ENCODE data around the gene PEX1. TPM values are rescaled to one million over a fixed set of nuclear protein-coding genes. Genes with fewer than 3 reads are reported as not detected.
"Not testable (repeated sequence)": the region's sequence is repeated elsewhere in the genome, so short reads cannot be mapped to it uniquely, and the experiment has no call there.

PEX1 gene
- 9.2 and 10.0 TPM in 2 replicates for total RNA-seq

- DNase-seq (ENCODE audit: low read depth in 2 of 2): peak; percentile 98 to 100
Observed at GRCh38 chr7:92528188-92528957, at the start of gene PEX1, which contains the start of gene RBM48. Gene PEX1, minus strand, starts transcription at chr7:92528520. Its CDS starts 85 bp downstream, at chr7:92528435. Gene RBM48, plus strand, starts transcription at chr7:92528795. Its CDS starts 19 bp downstream, at chr7:92528814.

DNA sequence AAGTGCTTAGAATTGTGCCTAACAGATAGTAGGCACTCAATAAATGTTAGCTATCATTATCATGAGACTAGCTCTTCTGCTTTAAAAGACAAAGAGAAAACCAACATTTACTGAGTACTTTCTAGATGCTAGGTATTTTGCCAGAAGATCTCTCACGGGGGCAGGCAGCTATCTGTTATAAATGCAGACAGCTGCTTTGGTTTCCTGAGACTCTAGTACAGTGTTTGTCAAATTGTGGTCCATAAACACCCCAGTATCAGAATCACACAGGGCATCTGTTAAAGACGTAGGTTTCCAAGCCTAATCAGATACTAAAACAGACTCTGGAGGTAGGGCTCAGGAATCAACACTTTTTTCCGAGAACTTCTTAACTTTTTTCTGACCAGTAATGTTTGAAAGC, 48.0 kb upstream of the PEX1 start:
- no peak for DNase-seq (ENCODE audit: low read depth in 2 of 2)

DNA sequence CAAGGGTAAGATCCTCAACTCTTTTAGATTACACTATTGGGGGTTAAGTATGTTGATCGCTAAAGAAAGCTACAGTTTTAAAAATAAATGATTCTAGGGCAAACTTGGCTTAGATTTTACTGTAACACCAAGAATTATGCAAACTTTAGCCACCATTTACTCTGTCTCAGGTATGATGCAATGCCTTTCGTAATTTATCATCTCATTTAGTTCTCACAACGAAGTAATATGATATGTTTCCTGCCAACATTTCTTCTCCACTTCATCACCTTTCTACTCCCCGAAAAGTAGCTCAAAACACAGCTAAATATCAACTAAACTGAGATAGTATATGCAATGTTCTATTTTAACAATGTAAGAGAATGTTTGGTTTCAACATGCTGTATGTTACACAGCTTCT, 40.8 kb upstream of the PEX1 start:
- DNase-seq (ENCODE audit: low read depth in 2 of 2): no peak

- DNase-seq (ENCODE audit: low read depth in 2 of 2): peak in 1 of 2 donors; percentile 69
Observed at GRCh38 chr7:92567460-92567859, 39.1 kb upstream of the PEX1 start.

DNA sequence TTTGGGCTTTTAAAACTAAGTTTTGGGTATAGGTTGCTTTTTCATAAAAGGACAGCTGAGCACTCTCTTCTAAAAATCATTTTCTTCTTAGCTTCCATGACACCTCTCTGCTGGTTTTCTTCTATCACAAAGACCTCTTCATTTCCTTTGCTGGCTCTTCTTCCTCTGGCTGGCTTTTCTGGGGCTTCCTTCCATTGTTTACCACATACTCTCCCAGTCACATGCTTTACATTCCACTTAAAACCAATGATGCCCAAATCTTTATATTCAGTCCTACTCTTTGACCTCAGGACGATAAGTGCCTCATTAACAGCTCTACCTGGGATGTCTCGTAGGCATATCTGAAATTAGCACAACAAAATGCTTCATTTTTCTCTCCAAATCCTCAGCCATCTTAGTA, 35.0 kb upstream of the PEX1 start:
- peak in 1 of 2 donors; percentile 42 for DNase-seq (ENCODE audit: low read depth in 2 of 2)

DNA sequence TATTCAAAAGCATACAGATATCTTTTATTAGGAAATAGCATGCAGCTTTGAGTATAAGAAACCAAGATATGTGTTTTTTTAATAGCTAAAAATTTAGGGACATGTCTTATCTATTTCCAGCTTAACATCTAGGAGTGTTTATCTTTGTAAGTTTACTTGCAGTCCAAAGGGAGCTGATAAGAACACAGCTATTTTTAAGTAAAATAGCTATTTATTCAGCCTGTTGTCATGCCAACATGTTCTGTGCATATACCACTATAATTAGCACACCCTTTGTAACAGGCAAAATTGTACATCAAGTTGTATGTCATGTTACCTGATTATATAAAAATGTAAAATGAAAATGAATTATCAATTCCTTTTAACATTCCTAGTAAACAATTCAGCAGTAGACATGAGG, 32.3 kb upstream of the PEX1 start:
- no peak for DNase-seq (ENCODE audit: low read depth in 2 of 2)

- DNase-seq (ENCODE audit: low read depth in 2 of 2): no peak
Observed at GRCh38 chr7:92557808-92558362, 29.6 kb upstream of the PEX1 start.

- DNase-seq (ENCODE audit: low read depth in 2 of 2): no peak
Observed at GRCh38 chr7:92557249-92557648, 28.9 kb upstream of the PEX1 start.

- peak in 1 of 2 donors; percentile 15 for DNase-seq (ENCODE audit: low read depth in 2 of 2)
Observed at GRCh38 chr7:92550194-92550593, 21.9 kb upstream of the PEX1 start.

DNA sequence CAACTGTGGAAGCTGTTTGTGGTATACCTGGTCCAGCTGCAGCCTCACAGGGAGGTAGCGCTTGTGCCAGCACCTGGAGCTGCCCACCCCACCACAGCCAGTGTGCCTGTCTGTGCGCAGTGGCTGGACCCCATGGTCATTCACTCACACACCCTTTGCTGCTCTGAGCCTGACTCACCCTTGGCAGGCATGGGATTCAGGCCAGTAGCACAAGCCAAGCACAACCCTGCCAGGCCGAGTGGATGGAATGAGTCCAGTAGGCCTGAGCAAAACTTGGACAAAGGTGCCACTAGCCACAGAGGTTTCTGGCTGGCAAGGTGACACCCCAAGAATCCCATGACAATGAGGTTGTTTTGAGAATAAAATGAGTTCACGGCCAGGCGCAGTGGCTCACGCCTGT, 19.3 kb upstream of the PEX1 start:
- no peak for DNase-seq (ENCODE audit: low read depth in 2 of 2)

DNA sequence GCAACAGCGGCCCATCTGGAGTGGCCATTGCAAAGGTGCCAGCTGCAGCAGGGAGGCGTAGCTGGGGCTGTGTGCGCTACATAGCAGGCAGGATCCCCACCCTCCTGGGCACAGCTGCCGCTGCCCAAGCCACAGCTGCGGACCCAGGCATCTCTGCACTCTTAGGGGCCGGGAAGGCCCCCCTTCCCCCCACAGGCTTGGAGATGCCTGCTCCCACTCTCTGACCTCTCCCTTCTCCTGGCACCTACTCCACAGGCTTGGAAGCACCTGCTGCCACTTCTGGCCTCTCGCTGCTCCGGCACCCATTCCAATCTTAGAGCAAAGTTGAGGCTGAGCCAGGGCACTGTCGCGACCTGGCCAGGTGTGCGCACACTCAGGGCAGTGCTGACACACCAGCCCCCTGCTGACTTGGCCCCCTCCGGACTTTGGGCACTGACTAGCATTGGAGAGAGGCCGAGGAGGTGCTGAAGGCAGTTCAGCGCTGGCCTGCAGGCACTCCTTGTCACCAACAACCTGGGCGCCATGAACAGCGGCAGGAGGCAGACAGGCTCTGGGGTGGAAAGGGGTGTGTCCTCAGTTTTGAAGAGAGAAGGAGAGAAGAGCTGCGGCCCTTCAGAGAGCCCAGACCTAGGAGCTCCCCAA, 18.7 kb upstream of the PEX1 start:
- DNase-seq (ENCODE audit: low read depth in 2 of 2): no peak

GRCh38 chr7:92545116-92545515, 16.8 kb upstream of the PEX1 start:
- not testable (repeated sequence) for DNase-seq (ENCODE audit: low read depth in 2 of 2)

DNA sequence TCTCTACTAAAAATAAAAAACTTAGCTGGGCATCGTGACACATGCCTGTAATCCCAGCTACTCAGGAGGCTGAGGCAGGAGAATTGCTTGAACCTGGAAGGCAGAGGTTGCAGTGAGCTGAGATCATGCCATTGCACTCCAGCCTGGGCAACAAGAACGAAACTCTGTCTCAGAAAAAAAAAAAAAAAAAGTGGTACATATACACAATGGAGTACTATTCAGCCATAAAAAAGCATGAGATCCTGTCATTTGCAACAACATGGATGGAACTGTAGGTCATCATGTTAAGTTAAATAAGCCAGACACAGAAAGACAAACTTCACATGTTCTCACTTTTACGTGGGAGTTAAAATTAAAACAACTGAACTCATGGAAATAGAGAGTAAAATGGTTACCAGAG, 15.2 kb upstream of the PEX1 start:
- not testable (repeated sequence) for DNase-seq (ENCODE audit: low read depth in 2 of 2)

DNA sequence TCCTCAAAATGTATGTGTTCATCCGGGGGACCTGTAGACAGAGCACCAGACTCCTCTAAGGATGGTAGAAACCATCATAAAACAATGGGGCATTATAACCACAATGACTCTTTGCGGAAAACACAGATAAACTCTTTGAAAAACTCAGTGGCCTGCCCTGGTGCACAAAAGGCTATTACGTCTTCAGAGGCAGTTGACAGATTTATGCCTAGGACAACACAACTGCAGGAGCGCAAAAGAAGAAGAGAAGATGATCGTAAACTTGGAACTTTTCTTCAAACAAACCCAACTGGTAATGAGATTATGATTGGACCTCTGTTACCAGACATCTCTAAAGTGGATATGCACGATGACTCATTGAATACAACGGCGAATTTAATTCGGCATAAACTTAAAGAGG, 6.3 kb upstream of the PEX1 start:
- DNase-seq (ENCODE audit: low read depth in 2 of 2): no peak

DNA sequence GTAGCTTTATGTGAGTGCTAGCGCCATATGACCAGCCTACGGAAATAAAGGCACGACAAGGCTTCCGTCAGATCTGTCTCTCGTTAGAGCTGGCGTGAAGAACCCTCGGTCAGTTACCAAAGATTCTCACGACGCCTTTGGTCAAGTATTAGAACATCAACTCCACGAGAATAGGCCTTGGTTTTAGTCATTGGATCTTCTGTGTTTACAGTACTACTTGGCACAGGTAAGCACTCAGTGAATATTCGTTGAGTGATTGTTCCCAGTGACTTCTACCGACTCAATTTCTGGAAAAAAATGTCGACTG, 591 bp upstream of the PEX1 start:
- no peak for DNase-seq (ENCODE audit: low read depth in 2 of 2)

DNA sequence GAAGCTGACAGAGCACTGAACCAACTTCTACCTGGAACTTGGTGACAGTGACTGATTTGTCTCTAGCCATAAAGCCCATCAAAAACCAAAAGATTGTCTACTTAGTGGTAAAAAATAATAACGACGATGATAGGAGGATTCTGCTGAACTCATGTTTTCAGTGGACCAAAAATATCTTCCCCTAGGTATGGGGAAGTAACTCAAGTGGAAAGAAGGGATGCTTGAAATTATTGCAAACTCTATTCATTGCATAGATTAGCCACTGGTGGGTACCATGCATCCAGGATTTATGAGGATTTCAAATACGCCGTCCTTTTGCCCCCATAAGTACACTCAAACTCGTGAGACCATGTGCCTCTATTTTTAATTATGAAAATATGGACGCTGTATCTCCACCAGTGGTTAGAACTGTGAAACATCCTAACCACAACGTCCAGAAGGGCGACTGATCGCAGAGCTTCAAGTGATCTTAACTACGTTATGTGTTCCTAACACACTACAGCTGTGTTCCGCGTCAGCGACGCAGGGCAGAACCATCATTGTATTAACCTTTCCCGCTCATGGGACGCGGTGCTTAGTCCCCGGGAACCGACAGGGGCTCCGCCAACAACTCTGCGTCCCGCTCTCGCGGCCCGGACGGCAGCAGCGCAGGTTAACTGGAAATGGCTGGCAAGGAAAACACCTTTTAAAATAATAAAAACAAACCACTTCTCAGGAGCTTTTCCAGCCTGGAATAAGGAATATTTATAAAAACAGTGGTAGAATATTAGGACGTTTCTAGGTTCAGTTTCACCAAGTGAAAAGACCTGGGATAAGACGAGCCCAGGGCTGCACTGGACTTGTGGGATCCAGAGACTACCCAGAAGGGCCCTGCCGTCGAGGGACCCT, 776 bp downstream of the PEX1 start:
- DNase-seq (ENCODE audit: low read depth in 2 of 2): peak; percentile 32 to 71

GRCh38 chr7:92523110-92523509, 5.2 kb downstream of the PEX1 start:
- no peak for DNase-seq (ENCODE audit: low read depth in 2 of 2)

DNA sequence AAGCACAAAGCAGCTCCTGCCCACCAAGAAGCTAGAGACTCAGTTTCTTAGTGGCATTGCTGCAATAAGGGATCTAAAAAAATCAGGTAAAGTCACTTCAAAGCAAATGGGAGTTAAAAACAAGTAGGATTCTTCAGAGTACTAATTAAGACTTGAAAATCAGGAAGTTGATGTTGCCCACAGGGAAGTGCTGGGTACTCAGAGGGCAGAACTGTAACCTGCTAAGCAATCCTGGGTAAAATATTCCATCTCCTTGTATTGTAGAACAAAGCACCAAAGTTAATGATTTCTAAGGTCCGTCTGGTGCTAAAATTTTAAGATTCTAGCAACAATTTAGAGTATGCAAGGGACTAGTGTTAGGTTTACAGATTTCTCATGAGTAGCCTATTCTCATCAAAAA, 8.3 kb downstream of the PEX1 start:
- DNase-seq (ENCODE audit: low read depth in 2 of 2): no peak

GRCh38 chr7:92517631-92518030, 10.7 kb downstream of the PEX1 start:
- DNase-seq (ENCODE audit: low read depth in 2 of 2): no peak

GRCh38 chr7:92513167-92513902, 15.0 kb downstream of the PEX1 start:
- no peak for DNase-seq (ENCODE audit: low read depth in 2 of 2)

- no peak for DNase-seq (ENCODE audit: low read depth in 2 of 2)
Observed at GRCh38 chr7:92508946-92509345, 19.4 kb downstream of the PEX1 start.
